ENCODE data around the gene TBC1D25. TPM values are rescaled to one million over a fixed set of nuclear protein-coding genes. Genes with fewer than 3 reads are reported as not detected.

Gene TBC1D25
- total RNA-seq, 1 experiment from 2014 or later, result 18.2 TPM

- H3K27ac Mint-ChIP-seq (ENCODE audit: low read depth, unreplicated experiment), result no peak overlapping the region
- POLR2A ChIA-PET, result interaction anchor here (1.6 kb wide), 1 partner anchor 12 kb away, joined by 3 read pairs; no protein-coding TSS in a partner anchor
- H3K4me3 Mint-ChIP-seq (ENCODE audit: unreplicated experiment), result no peak overlapping the region
- H3K36me3 Mint-ChIP-seq (ENCODE audit: insufficient read depth, unreplicated experiment), result peaks cover 52% of the 10 kb centered on the region
- intact Hi-C loops (cut with micrococcal nuclease), result no loop called here
- TF ChIP-seq CTCF (IDR thresholded peaks at IDR 0.05; ENCODE audit: unreplicated experiment), result no peak
- no peaks in the 10 kb centered on the region for H3K9me3 Mint-ChIP-seq (ENCODE audit: unreplicated experiment)
- DNase-seq (ENCODE audit: unreplicated experiment), result no peak
- H3K4me1 Mint-ChIP-seq (ENCODE audit: insufficient read depth, unreplicated experiment), result no peaks in the 10 kb centered on the region
- BruUV-seq (replicated peaks), result no TSS peak
- no peaks in the 10 kb centered on the region for H3K27me3 Mint-ChIP-seq (ENCODE audit: insufficient read depth, unreplicated experiment)
- CTCF ChIA-PET, result no interaction called here
These were observed 62.4 kb downstream of the TBC1D25 start for GRCh38 chrX:48601741-48602394.

DNA sequence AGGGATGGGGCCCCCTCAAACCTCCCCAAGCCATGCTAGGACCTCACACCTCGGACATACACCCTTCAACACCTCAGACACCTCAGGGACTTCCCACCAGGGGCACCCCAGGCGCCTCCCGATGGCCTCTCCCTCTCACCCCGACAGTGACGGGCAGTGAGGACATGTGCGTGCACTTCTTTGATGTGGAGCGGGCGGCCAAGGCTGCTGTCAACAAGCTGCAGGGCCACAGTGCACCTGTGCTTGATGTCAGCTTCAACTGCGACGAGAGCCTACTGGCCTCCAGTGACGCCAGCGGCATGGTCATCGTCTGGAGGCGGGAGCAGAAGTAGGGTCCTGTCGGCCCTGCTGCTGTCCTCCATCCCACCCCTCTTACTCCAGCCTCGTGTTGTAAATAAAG, 65.2 kb downstream of the TBC1D25 start:
- DNase-seq (ENCODE audit: unreplicated experiment), result no peak
- Mint-ChIP-seq H3K4me3 (ENCODE audit: unreplicated experiment) (no peak overlapping the region), H3K27me3 (ENCODE audit: insufficient read depth, unreplicated experiment) (no peaks in the 10 kb centered on the region), H3K36me3 (ENCODE audit: insufficient read depth, unreplicated experiment) (peaks cover 36% of the 10 kb centered on the region), H3K27ac (ENCODE audit: low read depth, unreplicated experiment) (no peak overlapping the region), H3K9me3 (ENCODE audit: unreplicated experiment) (no peaks in the 10 kb centered on the region), H3K4me1 (ENCODE audit: insufficient read depth, unreplicated experiment) (no peaks in the 10 kb centered on the region)
- intact Hi-C loops (cut with micrococcal nuclease), result no loop called here
- POLR2A ChIA-PET, result no interaction called here
- no peak for TF ChIP-seq CTCF (IDR thresholded peaks at IDR 0.05; ENCODE audit: unreplicated experiment)
- BruUV-seq (replicated peaks), result no TSS peak
- CTCF ChIA-PET, result no interaction called here

- Mint-ChIP-seq H3K27ac (ENCODE audit: low read depth, unreplicated experiment) (no peak overlapping the region), H3K9me3 (ENCODE audit: unreplicated experiment) (no peaks in the 10 kb centered on the region), H3K36me3 (ENCODE audit: insufficient read depth, unreplicated experiment) (peaks cover 27% of the 10 kb centered on the region), H3K4me1 (ENCODE audit: insufficient read depth, unreplicated experiment) (no peaks in the 10 kb centered on the region), H3K4me3 (ENCODE audit: unreplicated experiment) (no peak overlapping the region), H3K27me3 (ENCODE audit: insufficient read depth, unreplicated experiment) (no peaks in the 10 kb centered on the region)
- POLR2A ChIA-PET, result interaction anchor here (0.8 to 1.3 kb wide), 2 partner anchors 8 to 14 kb away, joined by 4 to 6 read pairs; no protein-coding TSS in a partner anchor
- no TSS peak for BruUV-seq (replicated peaks)
- TF ChIP-seq CTCF (IDR thresholded peaks at IDR 0.05; ENCODE audit: unreplicated experiment), result no peak
- intact Hi-C loops (cut with micrococcal nuclease), result no loop called here
- CTCF ChIA-PET, result interaction anchor here (0.7 kb wide), 1 partner anchor 121 kb away, joined by 3 read pairs; no protein-coding TSS in a partner anchor
- DNase-seq (ENCODE audit: unreplicated experiment), result no peak
These were observed 66.6 kb downstream of the TBC1D25 start for GRCh38 chrX:48606091-48606490.

GRCh38 chrX:48611703-48612102, 72.2 kb downstream of the TBC1D25 start:
- ChIA-PET POLR2A (no interaction called here), CTCF (no interaction called here)
- no peak for TF ChIP-seq CTCF (IDR thresholded peaks at IDR 0.05; ENCODE audit: unreplicated experiment)
- BruUV-seq (replicated peaks), result no TSS peak
- no peak for DNase-seq (ENCODE audit: unreplicated experiment)
- Mint-ChIP-seq H3K4me3 (ENCODE audit: unreplicated experiment) (no peak overlapping the region), H3K9me3 (ENCODE audit: unreplicated experiment) (peaks cover 9% of the 10 kb centered on the region), H3K4me1 (ENCODE audit: insufficient read depth, unreplicated experiment) (no peaks in the 10 kb centered on the region), H3K27ac (ENCODE audit: low read depth, unreplicated experiment) (no peak overlapping the region), H3K36me3 (ENCODE audit: insufficient read depth, unreplicated experiment) (peaks cover 7% of the 10 kb centered on the region), H3K27me3 (ENCODE audit: insufficient read depth, unreplicated experiment) (no peaks in the 10 kb centered on the region)
- intact Hi-C loops (cut with micrococcal nuclease), result no loop called here

Other genes starting within 250 kb of the TBC1D25 start
- gene SSX3, start 183.0 kb upstream of the TBC1D25 start, total RNA-seq (2022), result not detected in 2 replicates
- not detected in 2 replicates for gene SSX4, start 156.2 kb upstream of the TBC1D25 start, total RNA-seq (2022)
- not detected in 2 replicates for gene SSX4B, start 127.8 kb upstream of the TBC1D25 start, total RNA-seq (2022)
- gene SLC38A5, start 69.5 kb upstream of the TBC1D25 start, total RNA-seq (2022), result 1.4 and 2.6 TPM in 2 replicates
- 92.5 and 107 TPM in 2 replicates for gene FTSJ1, start 63.5 kb upstream of the TBC1D25 start, total RNA-seq (2022)
- 29.2 and 39.0 TPM in 2 replicates for gene PORCN, start 30.7 kb upstream of the TBC1D25 start, total RNA-seq (2022)
- 66.9 and 102 TPM in 2 replicates for gene EBP, start 17.9 kb upstream of the TBC1D25 start, total RNA-seq (2022)
- 318 and 354 TPM in 2 replicates for gene RBM3, start 34.8 kb downstream of the TBC1D25 start, total RNA-seq (2022)
- gene WDR13, start 57.8 kb downstream of the TBC1D25 start, total RNA-seq (2022), result 134 and 138 TPM in 2 replicates
- gene WAS, start 144.1 kb downstream of the TBC1D25 start, total RNA-seq (2022), result 0.37 and 0.96 TPM in 2 replicates
- 6.6 and 8.7 TPM in 2 replicates for gene SUV39H1, start 157.0 kb downstream of the TBC1D25 start, total RNA-seq (2022)
- not detected in 2 replicates for gene GLOD5, start 222.0 kb downstream of the TBC1D25 start, total RNA-seq (2022)
- not detected in 2 replicates for gene GATA1, start 246.9 kb downstream of the TBC1D25 start, total RNA-seq (2022)

Measured in MCF 10A (cell line).